ENCODE results near the gene GOLIM4. TPM values are rescaled to one million over a fixed set of nuclear protein-coding genes. Genes with fewer than 3 reads are reported as not detected.

Gene GOLIM4
- total RNA-seq, 1 donor from 2014 or later = 27.9 TPM

- DNase-seq (ENCODE audit: low read depth) = no peak
- H3K4me3 ChIP-seq (ENCODE audit: low read depth, low read length) = no peak overlapping the region
- H3K36me3 ChIP-seq (ENCODE audit: control insufficient read depth, insufficient read depth, low read length) = no peaks in the 10 kb centered on the region
- H3K27me3 ChIP-seq (ENCODE audit: control insufficient read depth, insufficient read depth, low read length) = no peaks in the 10 kb centered on the region
- no peak for TF ChIP-seq CTCF (IDR thresholded peaks at IDR 0.05; ENCODE audit: insufficient read depth, low read length, poor library complexity, severe bottlenecking)
Observed at GRCh38 chr3:168066882-168067281, 28.8 kb downstream of the GOLIM4 start.

- H3K36me3 ChIP-seq (ENCODE audit: control insufficient read depth, insufficient read depth, low read length) = no peaks in the 10 kb centered on the region
- DNase-seq (ENCODE audit: low read depth) = no peak
- H3K27me3 ChIP-seq (ENCODE audit: control insufficient read depth, insufficient read depth, low read length) = no peaks in the 10 kb centered on the region
- no peak overlapping the region for H3K4me3 ChIP-seq (ENCODE audit: low read depth, low read length)
- no peak for TF ChIP-seq CTCF (IDR thresholded peaks at IDR 0.05; ENCODE audit: insufficient read depth, low read length, poor library complexity, severe bottlenecking)
Observed at GRCh38 chr3:168065569-168065968, 30.2 kb downstream of the GOLIM4 start.

GRCh38 chr3:168063122-168063521 is 32.6 kb downstream of the GOLIM4 start:
- no peaks in the 10 kb centered on the region for H3K27me3 ChIP-seq (ENCODE audit: control insufficient read depth, insufficient read depth, low read length)
- H3K4me3 ChIP-seq (ENCODE audit: low read depth, low read length) = no peak overlapping the region
- no peaks in the 10 kb centered on the region for H3K36me3 ChIP-seq (ENCODE audit: control insufficient read depth, insufficient read depth, low read length)
- no peak for TF ChIP-seq CTCF (IDR thresholded peaks at IDR 0.05; ENCODE audit: insufficient read depth, low read length, poor library complexity, severe bottlenecking)
- DNase-seq (ENCODE audit: low read depth) = no peak

GRCh38 chr3:168062679-168063078 is 33.0 kb downstream of the GOLIM4 start:
- no peak for DNase-seq (ENCODE audit: low read depth)
- H3K4me3 ChIP-seq (ENCODE audit: low read depth, low read length) = no peak overlapping the region
- no peak for TF ChIP-seq CTCF (IDR thresholded peaks at IDR 0.05; ENCODE audit: insufficient read depth, low read length, poor library complexity, severe bottlenecking)
- H3K27me3 ChIP-seq (ENCODE audit: control insufficient read depth, insufficient read depth, low read length) = no peaks in the 10 kb centered on the region
- no peaks in the 10 kb centered on the region for H3K36me3 ChIP-seq (ENCODE audit: control insufficient read depth, insufficient read depth, low read length)

GRCh38 chr3:168061332-168061996 is 34.3 kb downstream of the GOLIM4 start:
- TF ChIP-seq CTCF (IDR thresholded peaks at IDR 0.05; ENCODE audit: insufficient read depth, low read length, poor library complexity, severe bottlenecking) = no peak
- Histone ChIP-seq H3K27me3 (ENCODE audit: control insufficient read depth, insufficient read depth, low read length) (no peaks in the 10 kb centered on the region), H3K4me3 (ENCODE audit: low read depth, low read length) (no peak overlapping the region), H3K36me3 (ENCODE audit: control insufficient read depth, insufficient read depth, low read length) (no peaks in the 10 kb centered on the region)
- no peak for DNase-seq (ENCODE audit: low read depth)

GRCh38 chr3:168060317-168060716 is 35.4 kb downstream of the GOLIM4 start:
- no peak for TF ChIP-seq CTCF (IDR thresholded peaks at IDR 0.05; ENCODE audit: insufficient read depth, low read length, poor library complexity, severe bottlenecking)
- Histone ChIP-seq H3K36me3 (ENCODE audit: control insufficient read depth, insufficient read depth, low read length) (no peaks in the 10 kb centered on the region), H3K4me3 (ENCODE audit: low read depth, low read length) (no peak overlapping the region)

More at GRCh38 chr3:168060317-168060716, 35.4 kb downstream of the GOLIM4 start:
- H3K27me3 ChIP-seq (ENCODE audit: control insufficient read depth, insufficient read depth, low read length) = no peaks in the 10 kb centered on the region
- no peak for DNase-seq (ENCODE audit: low read depth)

All from kidney epithelial cell (primary cell).